Measurements from ENCODE around the gene ADAMTS9.
"Not testable (repeated sequence)": the region's sequence is repeated elsewhere in the genome, so short reads cannot be mapped to it uniquely, and the experiment has no call there.

The ADAMTS9 gene

DNA sequence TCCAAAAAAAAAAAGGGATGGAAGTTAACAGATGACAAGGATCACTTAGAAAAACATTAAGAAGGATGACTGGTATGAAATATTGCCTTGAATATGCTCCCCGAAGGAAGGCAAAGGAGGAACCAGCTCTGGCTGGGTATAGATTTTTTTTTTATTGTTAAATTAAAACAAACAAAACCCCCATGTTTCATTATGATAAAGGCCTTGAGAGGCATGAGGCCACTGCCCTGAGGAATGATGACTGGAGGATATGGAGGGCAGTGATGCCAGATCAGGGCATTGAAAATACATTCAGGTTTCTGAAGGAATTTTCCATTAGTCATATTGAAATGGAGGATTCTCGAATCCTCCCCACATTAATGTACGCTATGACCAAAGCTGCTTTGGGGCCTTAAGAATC lies 120.9 kb downstream of the ADAMTS9 start:
- no peak for DNase-seq

GRCh38 chr3:64563751-64564150 lies 124.0 kb downstream of the ADAMTS9 start:
- no peak for DNase-seq

GRCh38 chr3:64561868-64562267 lies 125.9 kb downstream of the ADAMTS9 start:
- DNase-seq: no peak

DNA sequence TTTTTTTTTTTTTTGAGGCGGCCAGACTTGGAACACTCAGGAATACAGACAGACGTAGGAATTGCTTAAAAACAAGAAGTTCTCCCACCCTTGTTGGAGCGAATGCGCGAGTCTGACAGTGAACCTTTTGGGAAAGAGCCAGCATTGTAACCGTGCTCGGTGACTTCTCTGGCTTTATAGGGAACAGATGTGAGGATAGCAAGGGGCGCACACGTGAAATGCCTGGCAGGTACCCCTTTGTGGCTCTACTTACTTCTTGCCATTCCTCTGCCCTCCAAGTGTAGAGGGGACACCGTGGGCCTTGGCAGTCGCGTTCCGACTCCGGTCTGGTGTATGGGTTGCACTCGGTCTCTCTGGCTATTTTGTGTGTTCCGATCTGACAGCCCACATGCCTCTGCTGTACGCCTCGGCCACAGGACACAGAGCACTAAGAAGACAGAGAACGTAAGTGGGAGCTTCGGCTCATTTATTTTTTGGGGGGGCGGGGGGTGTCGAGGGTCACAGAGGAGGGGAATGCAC lies 126.4 kb downstream of the ADAMTS9 start:
- no peak for DNase-seq

DNA sequence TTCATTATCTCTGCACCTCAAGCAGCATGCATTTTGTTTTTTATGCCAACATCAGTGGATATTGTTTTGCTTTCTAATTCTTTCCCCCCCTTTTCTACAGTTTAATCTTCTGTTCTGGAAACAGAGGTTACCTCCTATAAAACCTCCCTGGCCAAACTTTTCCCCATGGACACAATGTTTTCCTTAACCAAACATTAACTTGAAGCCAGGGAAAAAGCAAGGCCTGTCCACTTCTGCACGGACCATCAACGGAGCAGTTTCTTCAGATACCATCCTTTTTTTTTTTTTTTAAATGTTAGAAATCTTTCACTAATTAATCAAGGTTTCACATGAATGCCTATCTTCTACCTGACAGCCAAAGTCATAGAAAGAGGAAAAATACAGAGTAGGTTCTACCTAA lies 127.0 kb downstream of the ADAMTS9 start:
- no peak for DNase-seq

- no peak for DNase-seq
These were observed 128.2 kb downstream of the ADAMTS9 start for GRCh38 chr3:64559588-64559987.

- no peak for DNase-seq
These were observed 131.8 kb downstream of the ADAMTS9 start for GRCh38 chr3:64556046-64556445.

GRCh38 chr3:64555351-64555750 lies 132.4 kb downstream of the ADAMTS9 start:
- DNase-seq: no peak

DNA sequence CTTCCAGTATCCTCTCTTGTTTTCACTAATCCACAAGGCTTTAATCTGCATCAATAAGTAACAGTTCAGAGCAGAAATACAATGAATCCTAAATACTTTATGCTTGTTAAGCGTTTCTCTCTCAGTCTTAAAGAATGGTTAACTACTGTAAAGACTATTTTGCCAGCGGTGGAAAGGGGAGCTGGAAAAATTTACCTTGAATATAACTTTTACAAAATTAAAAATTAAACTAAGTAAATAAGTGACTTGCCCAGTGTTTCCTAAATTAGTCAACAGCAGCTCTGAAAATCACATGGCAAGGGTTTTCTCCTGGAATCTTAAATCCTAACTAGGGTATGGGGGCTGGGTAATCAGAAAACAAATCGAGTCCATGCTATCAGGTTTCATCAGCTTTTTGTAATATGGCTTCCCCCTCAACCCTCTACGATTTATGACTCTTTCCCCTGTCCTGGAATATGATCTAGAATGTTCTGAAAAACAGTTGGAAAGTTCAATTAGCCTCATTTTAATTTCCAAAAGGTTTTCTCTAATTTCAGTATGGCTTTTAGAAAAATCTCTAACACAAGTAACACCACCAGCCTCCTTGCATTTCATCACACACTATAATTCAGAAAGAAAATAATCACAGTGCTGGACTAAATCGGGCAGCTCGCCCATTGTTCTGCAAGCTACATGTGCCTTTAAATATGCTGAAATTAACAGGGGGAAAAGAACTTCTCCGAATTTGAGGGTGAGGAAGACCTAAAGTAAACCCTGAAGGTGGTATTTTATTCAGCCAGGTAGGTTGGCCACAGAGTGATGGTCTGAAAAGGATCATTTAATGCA lies 133.5 kb downstream of the ADAMTS9 start:
- no peak for DNase-seq

DNA sequence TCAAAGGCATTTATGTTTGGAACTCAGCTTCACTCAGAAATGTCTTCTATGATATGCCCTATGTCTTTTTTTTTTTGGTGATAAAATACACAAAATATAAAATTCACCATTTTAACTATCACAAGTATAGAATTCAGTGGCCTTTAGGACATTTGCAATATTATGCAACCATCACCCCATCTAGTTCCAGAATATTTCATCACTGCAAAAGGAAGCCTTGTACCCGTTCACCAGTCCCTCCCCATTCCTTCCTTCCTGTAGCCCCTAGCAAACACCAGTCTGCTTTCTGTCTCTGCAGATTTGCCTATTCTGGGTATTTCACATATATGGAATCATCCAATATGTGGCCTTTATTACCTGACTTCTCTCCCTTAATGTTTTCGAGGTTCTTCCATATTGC lies 134.8 kb downstream of the ADAMTS9 start:
- DNase-seq: no peak

DNA sequence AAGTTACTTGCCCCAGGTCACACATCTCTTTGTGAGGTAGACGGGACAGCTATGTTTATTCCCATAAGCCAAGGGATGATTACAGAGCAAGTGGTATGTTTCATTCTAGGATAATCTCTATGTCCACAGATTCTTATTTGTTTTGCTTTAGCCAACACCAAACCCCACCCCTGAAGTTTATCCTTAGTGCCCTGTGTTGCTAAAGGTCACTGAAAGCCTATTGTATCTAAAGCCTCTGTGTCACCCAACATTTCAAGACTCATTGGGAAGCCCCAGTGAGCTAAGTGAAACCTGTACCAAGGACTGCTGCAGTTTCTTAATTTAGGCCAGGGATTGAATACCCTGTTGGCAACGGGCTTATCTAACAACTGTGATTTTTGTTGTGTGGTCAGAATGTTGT lies 135.6 kb downstream of the ADAMTS9 start:
- DNase-seq: no peak

GRCh38 chr3:64551697-64552096 lies 136.1 kb downstream of the ADAMTS9 start:
- no peak for DNase-seq

DNA sequence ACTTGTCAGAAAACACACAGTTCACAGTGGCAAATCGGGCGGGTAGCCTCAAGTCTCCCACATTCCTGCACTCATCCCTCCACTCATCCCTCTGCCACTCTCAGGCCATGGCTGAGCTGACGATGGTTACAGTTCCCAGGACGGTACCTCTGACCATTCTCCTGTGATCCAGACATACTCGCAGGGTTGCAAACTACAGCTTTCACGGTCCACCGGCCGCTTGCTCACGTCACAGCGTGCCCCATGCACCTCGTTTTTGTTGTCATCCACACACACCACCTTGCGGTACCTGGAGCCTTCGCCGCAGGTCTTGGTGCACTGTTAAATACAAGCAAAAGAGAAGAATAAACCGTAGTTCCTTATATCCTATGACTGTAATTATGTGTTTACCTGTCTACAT lies 137.1 kb downstream of the ADAMTS9 start:
- no peak for DNase-seq

DNA sequence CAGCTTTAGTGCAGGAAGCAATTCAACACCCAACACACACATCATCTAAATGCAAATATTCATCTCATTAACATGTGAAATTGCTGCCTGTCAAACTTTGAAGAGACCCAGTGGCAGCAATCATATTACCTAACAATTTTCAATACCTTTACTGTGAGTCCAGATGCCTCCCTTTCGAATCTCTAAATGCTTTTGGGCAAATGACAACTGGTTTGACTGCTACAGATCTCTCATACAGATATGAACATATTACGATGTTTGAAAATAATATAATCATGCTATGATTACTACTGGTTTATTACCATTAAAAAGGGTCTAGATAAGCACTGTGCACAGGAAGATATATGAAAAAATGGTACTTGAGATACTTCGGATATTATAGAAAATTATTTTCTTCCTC lies 137.9 kb downstream of the ADAMTS9 start:
- no peak for DNase-seq

GRCh38 chr3:64548200-64548889 lies 139.5 kb downstream of the ADAMTS9 start:
- no peak for DNase-seq

- DNase-seq: no peak
These were observed 140.9 kb downstream of the ADAMTS9 start for GRCh38 chr3:64546856-64547255.

GRCh38 chr3:64545239-64545638 lies 142.6 kb downstream of the ADAMTS9 start:
- DNase-seq: not testable (repeated sequence)

GRCh38 chr3:64541803-64542202 lies 146.0 kb downstream of the ADAMTS9 start:
- DNase-seq: no peak

DNA sequence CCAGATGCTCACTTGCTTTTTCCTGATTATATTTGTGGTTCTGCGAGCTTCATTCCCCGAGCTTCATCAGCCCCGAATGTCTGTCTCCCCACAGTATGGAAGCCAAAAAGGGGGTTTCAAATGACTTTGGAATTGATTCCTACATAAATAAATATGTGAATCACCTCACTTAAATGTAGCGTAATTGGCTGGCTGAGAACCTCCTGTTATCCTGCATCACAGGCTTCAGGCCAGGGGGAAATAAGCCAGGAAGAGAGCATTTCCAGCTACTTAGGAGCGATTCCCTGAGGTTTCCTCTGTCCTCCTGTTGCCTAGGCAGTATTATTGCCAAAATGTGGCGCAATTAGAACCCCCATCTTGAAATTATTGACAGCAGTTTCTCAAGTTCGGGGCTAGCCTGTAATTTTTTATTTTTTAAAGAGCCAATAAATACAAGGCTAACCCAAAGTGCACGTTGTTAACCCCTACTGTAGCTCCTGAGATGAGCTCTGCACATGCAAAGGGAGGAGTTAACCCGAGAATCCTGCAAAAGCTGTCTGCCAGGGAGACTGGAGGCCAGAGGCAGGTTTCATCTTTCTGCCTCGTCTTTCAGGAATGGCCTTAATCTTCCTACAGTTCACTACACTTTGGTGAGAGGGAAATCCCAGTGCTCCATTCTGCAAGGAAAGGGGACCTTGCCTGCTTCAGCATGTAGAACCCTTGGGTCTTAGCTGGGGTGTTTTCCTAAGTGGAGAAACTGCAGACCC lies 148.2 kb downstream of the ADAMTS9 start:
- no peak for DNase-seq

- DNase-seq: no peak
These were observed 151.6 kb downstream of the ADAMTS9 start for GRCh38 chr3:64536166-64536565.

DNA sequence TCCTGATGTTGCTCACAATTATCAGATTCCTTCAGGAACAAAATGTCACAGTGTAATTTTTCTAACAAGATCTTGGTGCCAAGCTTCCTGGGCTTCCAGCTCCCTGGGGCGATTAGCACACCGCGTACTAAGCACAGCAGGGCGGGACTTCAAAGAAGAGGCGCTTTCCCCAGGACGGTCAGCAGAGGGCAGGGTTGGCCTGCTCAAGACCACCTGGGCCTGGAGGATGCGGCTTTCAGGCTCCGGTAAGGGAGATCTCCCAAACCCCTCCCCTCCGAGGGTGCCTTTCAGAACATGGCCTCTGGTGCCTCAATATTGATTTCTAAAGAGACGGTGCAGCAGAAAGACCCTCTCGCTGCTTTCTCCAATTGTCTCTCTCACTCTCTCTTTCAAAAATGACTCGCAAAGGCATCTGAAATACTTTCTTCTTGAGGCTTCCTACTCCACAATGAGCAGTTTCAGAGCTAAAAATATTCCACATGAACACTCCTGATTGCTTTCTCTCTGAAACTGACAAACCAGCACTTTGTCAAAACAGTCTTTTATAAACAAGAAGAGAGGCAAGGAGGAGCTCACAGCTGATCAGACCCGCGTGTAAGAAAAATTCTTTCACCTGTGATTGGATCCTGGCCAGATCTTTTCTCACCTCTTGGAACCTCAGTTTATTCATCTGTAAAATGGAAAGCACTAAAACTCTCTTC lies 154.0 kb downstream of the ADAMTS9 start:
- DNase-seq: peak; percentile 1

DNA sequence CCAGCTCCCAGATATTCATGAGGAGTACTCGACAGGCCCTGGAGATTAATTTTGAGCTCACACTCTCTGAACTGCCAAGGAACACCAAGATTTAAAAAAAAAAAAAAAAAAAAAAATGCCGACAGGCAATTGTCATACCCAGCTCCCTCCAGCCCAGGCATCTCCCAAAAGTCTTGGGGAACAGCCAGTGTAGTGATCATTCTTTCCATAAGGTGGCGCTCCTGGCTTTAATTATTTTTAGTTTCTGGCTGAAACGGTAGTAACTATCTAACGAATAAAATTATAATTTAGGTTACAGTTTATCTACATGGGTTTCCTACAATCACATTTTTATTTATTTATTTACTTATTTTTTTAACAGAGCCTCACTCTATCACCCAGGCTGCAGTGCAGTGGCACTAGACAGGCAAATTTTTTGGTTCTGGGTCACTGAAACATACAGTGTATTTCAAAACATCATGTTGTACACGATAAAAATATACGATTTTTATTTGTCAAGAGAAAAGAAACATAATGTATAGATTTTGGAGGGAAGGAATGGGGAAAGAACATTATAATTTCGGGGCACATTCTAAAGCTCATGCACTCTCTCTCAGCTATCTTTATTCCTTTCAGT lies 157.3 kb downstream of the ADAMTS9 start:
- DNase-seq: no peak
